Activated naive CD4-positive, alpha-beta T cell treated with Interleukin-2 at 50 U/mL for 16 hours (primary cell): ENCODE data around the gene CLCN7.

Experiments
- DNase-seq: peaks from one replicate; pipeline ENCODE4 v3.0.0-alpha.2; 2020

The CLCN7 gene

DNA sequence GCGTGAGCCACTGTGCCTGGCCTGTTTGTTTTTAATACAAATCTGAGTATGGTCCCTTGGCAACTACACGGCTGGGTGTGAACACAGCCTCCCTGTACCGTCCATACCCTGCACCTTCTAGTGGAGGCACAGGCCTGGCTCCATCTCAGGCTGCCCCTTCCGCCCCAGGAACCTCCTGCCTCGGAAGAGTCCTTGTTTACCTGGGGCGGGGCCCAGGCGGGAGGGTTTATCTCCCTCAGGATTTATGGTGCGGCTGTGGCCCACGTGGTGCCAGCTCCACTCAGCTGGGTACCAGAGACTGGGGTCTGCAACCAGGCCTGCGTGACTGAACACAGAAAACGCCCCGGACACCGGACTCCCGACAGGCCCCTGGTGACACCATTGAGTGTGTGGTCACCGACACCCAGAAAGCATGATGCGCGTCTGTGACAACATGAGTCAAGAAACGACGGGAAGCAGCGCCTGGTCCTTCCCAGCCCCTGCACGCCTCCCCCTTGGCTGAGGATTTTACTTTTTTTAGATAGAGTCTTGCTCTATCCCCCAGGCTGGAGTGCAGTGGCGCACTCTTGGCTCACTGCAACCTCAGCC is 79.3 kb downstream of the CLCN7 start:
- no peak for DNase-seq
